IPS DF 6.9 (cell line): ENCODE measurements around the gene DCAF11.
A peak's percentile ranks its signal among the peaks of the same experiment; 100 is the strongest.

Experiments used
- DNase-seq: peaks from one replicate; pipeline ENCODE4 v3.0.0-alpha.2; 2013; ENCODE audit warnings: low read depth, low spot score
- H3K27ac ChIP-seq: one replicate; pipeline ENCODE4 v1.5.1; 2013; ENCODE audit warnings: low read length, control low read depth
- H3K27me3 ChIP-seq: 2 replicates; pipeline ENCODE4 v1.6.1; 2013; ENCODE audit warnings: mild to moderate bottlenecking, low read length; ENCODE audit not compliant: control insufficient read depth, insufficient read depth
- H3K36me3 ChIP-seq: 2 replicates; pipeline ENCODE4 v1.6.1; 2013; ENCODE audit warnings: low read length; ENCODE audit not compliant: control insufficient read depth, insufficient read depth
- H3K4me1 ChIP-seq: 2 replicates; pipeline ENCODE4 v1.6.1; 2013; ENCODE audit warnings: low read length; ENCODE audit not compliant: control insufficient read depth, insufficient read depth
- H3K4me3 ChIP-seq: 2 replicates; pipeline ENCODE4 v1.5.1; 2013; ENCODE audit warnings: mild to moderate bottlenecking, low read length
- H3K9me3 ChIP-seq: 2 replicates; pipeline ENCODE4 v1.6.1; 2013; ENCODE audit warnings: low read length, inconsistent platforms; ENCODE audit not compliant: control insufficient read depth, insufficient read depth
- WGBS: extraction: QIAGEN DNeasy Blood & Tissue Kit; methylation state at CpG from one replicate; pipeline ENCODE4 v1.1.7; 2013; ENCODE audit warnings: mixed read lengths, missing lambda C conversion rate; ENCODE audit not compliant: insufficient read length, insufficient coverage; 5-methylcytosine and 5-hydroxymethylcytosine counted together

Gene DCAF11

DNA sequence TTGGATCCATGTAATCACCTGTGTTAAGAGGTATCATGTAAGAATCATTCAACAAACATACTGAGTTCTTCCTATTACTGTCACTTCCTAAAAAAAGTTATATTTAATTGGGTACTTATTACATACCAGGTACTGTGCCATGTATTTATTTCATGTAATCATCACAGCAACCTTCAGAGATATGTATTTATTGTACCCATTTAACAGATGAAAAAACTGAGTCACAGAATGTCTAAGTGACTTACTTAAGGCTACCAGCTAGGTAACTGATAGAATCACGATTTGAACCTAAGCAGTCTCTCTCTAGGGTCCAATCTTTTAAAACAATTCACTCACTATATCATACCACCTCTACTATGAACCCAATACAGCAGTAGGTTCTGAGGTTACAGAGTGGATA lies 29.9 kb downstream of the DCAF11 start:
- no CpG with 5 or more reads among the region's 1 CpG for WGBS
- Histone ChIP-seq H3K4me1 (peaks cover 1% of the 10 kb centered on the region; the same call in 1 of the 2 replicates), H3K4me3 (no peak overlapping the region), H3K27ac (no peak overlapping the region), H3K36me3 (peaks cover 3% of the 10 kb centered on the region), H3K27me3 (no peaks in the 10 kb centered on the region), H3K9me3 (no peaks in the 10 kb centered on the region)
- DNase-seq: no peak

GRCh38 chr14:24145219-24145618 lies 30.6 kb downstream of the DCAF11 start:
- H3K36me3 ChIP-seq: peaks cover 10% of the 10 kb centered on the region
- H3K4me1 ChIP-seq: peaks cover 1% of the 10 kb centered on the region; the same call in 1 of the 2 replicates
- DNase-seq: no peak
- H3K4me3 ChIP-seq: no peak overlapping the region
- H3K27me3 ChIP-seq: no peaks in the 10 kb centered on the region
- no CpG with 5 or more reads among the region's 2 CpGs for WGBS
- H3K9me3 ChIP-seq: no peaks in the 10 kb centered on the region
- no peak overlapping the region for H3K27ac ChIP-seq

GRCh38 chr14:24145690-24146452 lies 31.3 kb downstream of the DCAF11 start:
- no peaks in the 10 kb centered on the region for H3K9me3 ChIP-seq
- H3K4me3 ChIP-seq: peak overlapping the region; percentile 62
- H3K36me3 ChIP-seq: peaks cover 16% of the 10 kb centered on the region
- H3K4me1 ChIP-seq: peaks cover 1% of the 10 kb centered on the region; the same call in 1 of the 2 replicates
- no CpG with 5 or more reads among the region's 9 CpGs for WGBS
- H3K27me3 ChIP-seq: no peaks in the 10 kb centered on the region
- no peak for DNase-seq
- no peak overlapping the region for H3K27ac ChIP-seq

GRCh38 chr14:24146453-24146977 lies 31.9 kb downstream of the DCAF11 start, which contains the start of gene PSME2:
Gene PSME2 (minus strand): TSS chr14:24146610. CDS start chr14:24146581, 29 bp downstream.
- no CpG with 5 or more reads among the region's 25 CpGs for WGBS
- Histone ChIP-seq H3K4me3 (peak within 1 kb of the TSS; percentile 90), H3K27ac (no peak within 1 kb of the TSS), H3K27me3 (no peaks in the 10 kb centered on the region), H3K9me3 (no peaks in the 10 kb centered on the region), H3K4me1 (peaks cover 1% of the 10 kb centered on the region; the same call in 1 of the 2 replicates), H3K36me3 (peaks cover 22% of the 10 kb centered on the region)
- peak; percentile 91 for DNase-seq

DNA sequence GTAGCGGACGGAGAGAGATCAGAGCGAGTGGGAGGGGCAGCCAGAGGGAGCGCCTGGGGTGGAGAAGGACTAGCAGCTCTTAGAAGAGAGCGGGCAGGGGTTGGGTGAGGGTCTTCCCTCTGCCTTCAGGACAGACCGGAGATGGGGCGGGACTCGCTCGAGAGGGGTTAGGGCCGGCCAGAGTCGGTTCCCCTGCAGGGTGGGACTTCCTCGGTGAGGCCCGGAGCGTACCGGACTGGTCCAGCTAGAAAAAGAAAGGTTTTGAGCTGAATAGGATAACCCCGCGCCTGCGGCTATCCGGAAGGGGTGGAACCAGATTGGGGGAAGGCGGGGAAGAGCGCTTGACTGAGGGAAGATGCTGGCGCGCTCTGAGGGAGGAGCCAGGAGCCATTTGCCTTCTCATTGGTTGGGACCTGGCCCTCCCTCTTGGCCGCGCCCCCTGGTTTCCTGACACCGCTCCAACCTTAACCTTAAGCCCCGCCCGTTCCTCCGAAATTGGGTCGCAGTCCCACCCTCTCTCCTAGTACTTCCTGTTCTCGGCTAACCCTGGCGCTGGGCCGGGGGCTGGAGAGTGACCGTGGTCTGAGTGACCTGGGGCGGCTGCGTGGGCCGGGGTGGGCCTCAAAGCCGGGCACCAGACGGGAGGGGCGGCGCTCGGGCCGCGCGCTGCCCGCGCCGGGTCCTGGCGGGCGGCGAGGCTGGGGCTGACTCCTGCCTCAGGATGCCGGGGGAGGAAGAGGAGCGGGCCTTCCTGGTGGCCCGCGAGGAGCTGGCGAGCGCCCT lies 32.6 kb downstream of the DCAF11 start, which contains the start of gene RNF31:
RNF31 (plus strand) TSS at position 521 of the 783 bp plus-strand sequence; CDS start at position 722, 201 bp downstream.
- no peaks in the 10 kb centered on the region for H3K9me3 ChIP-seq
- no peaks in the 10 kb centered on the region for H3K27me3 ChIP-seq
- H3K36me3 ChIP-seq: peaks cover 26% of the 10 kb centered on the region
- DNase-seq: peak; percentile 92
- no peak within 1 kb of the TSS for H3K27ac ChIP-seq
- peaks cover 1% of the 10 kb centered on the region; the same call in 1 of the 2 replicates for H3K4me1 ChIP-seq
- no CpG with 5 or more reads among the region's 57 CpGs for WGBS
- peak within 1 kb of the TSS; percentile 90 for H3K4me3 ChIP-seq

- Histone ChIP-seq H3K4me1 (peaks cover 1% of the 10 kb centered on the region; the same call in 1 of the 2 replicates), H3K36me3 (peaks cover 26% of the 10 kb centered on the region), H3K27me3 (no peaks in the 10 kb centered on the region), H3K4me3 (peak overlapping the region; percentile 90), H3K9me3 (no peaks in the 10 kb centered on the region), H3K27ac (no peak overlapping the region)
- no CpG with 5 or more reads among the region's 29 CpGs for WGBS
- no peak for DNase-seq
Measured at GRCh38 chr14:24147761-24148428, 33.3 kb downstream of the DCAF11 start.

GRCh38 chr14:24149302-24149969 lies 34.9 kb downstream of the DCAF11 start:
- Histone ChIP-seq H3K27ac (no peak overlapping the region), H3K9me3 (no peaks in the 10 kb centered on the region), H3K4me3 (no peak overlapping the region), H3K36me3 (peaks cover 26% of the 10 kb centered on the region), H3K4me1 (peaks cover 1% of the 10 kb centered on the region; the same call in 1 of the 2 replicates), H3K27me3 (no peaks in the 10 kb centered on the region)
- DNase-seq: no peak
- no CpG with 5 or more reads among the region's 3 CpGs for WGBS

DNA sequence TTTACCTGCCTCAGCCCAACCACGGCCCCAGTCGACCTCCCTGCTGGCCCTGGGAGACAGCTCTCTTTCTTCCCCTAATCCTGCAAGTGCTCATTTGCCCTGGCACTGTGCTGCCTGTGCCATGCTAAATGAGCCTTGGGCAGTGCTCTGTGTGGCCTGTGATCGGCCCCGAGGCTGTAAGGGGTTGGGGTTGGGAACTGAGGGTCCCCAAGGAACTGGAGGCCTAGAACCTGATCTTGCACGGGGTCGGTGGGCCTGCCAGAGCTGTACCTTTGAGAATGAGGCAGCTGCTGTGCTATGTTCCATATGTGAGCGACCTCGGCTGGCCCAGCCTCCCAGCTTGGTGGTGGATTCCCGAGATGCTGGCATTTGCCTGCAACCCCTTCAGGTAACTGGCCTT lies 35.5 kb downstream of the DCAF11 start:
- Histone ChIP-seq H3K27me3 (no peaks in the 10 kb centered on the region), H3K27ac (no peak overlapping the region), H3K4me1 (peaks cover 1% of the 10 kb centered on the region; the same call in 1 of the 2 replicates), H3K4me3 (no peak overlapping the region), H3K36me3 (peaks cover 30% of the 10 kb centered on the region), H3K9me3 (no peaks in the 10 kb centered on the region)
- DNase-seq: no peak
- no CpG with 5 or more reads among the region's 9 CpGs for WGBS

GRCh38 chr14:24150567-24150966 lies 36.0 kb downstream of the DCAF11 start:
- DNase-seq: no peak
- H3K27me3 ChIP-seq: no peaks in the 10 kb centered on the region
- peaks cover 1% of the 10 kb centered on the region; the same call in 1 of the 2 replicates for H3K4me1 ChIP-seq
- no CpG with 5 or more reads among the region's 9 CpGs for WGBS
- H3K27ac ChIP-seq: no peak overlapping the region
- H3K36me3 ChIP-seq: peaks cover 35% of the 10 kb centered on the region
- H3K4me3 ChIP-seq: no peak overlapping the region
- H3K9me3 ChIP-seq: no peaks in the 10 kb centered on the region
